ENCODE data around the gene NEUROD2. TPM values are rescaled to one million over a fixed set of nuclear protein-coding genes. Genes with fewer than 3 reads are reported as not detected.
A peak's percentile ranks its signal among the peaks of the same experiment; 100 is the strongest.

NEUROD2 gene
- total and polyA plus RNA-seq, 2 of the 8 experiments (the other 6 are each of a cell fraction or from before 2014, with no cell fraction given), result not detected

- peaks cover 0 to 2% (median 0%) of the 10 kb centered on the region in 4 experiments; a peak in 1 of 8 replicates for H3K36me3 ChIP-seq (ENCODE audit: control insufficient read depth in 2 of 4, insufficient read depth in 4 of 4, low read length in 3 of 4)
- no peak overlapping the region for H3K4ac ChIP-seq (replicated peaks; ENCODE audit: insufficient read length, low read depth, low read length)
- H3K23me2 ChIP-seq (ENCODE audit: low read depth, low read length), result peaks cover 13% of the 10 kb centered on the region; the same call in 1 of the 2 replicates
- H4K5ac ChIP-seq (ENCODE audit: insufficient read length, low read depth, low read length), result no peak overlapping the region
- H3K4me3 ChIP-seq (ENCODE audit: extremely low read depth in 1 of 4, insufficient read depth in 2 of 4, low read depth in 3 of 4, low read length in 4 of 4), result peak overlapping the region in 2 of 4 experiments; percentile 14 to 38; a peak in 1 of 8 replicates
- peaks cover 3 to 24% of the 10 kb centered on the region in 2 experiments for H4K20me1 ChIP-seq (replicated peaks in 1 of 2; ENCODE audit: control insufficient read depth in 1 of 2, insufficient read depth in 2 of 2, low read length in 2 of 2)
- POLR2A ChIA-PET (ENCODE audit: partially characterized antibody), result interaction anchor here (1.2 to 1.6 kb wide), 3 partner anchors 15 to 25 kb away, joined by 3 to 5 read pairs (median 3); partner anchors contain the start of gene PPP1R1B
- H3K9ac ChIP-seq (replicated peaks in 1 of 4; ENCODE audit: extremely low read depth in 1 of 4, low read depth in 3 of 4, low read length in 3 of 4), result no peak overlapping the region
- no peak overlapping the region for H3K23ac ChIP-seq (ENCODE audit: insufficient read length)
- H2BK120ac ChIP-seq (replicated peaks; ENCODE audit: low read depth, low read length), result no peak overlapping the region
- H2BK12ac ChIP-seq (ENCODE audit: low read depth, low read length), result peak overlapping the region; percentile 22; the same call in 1 of the 2 replicates
- no peak overlapping the region for H2BK20ac ChIP-seq (ENCODE audit: low read length)
- peak overlapping the region; percentile 61 to 68 for H3K4me2 ChIP-seq (ENCODE audit: insufficient read depth in 1 of 2, low read depth in 2 of 2, low read length in 2 of 2)
- H3K79me1 ChIP-seq (ENCODE audit: low read depth, low read length), result no peaks in the 10 kb centered on the region
- no peak overlapping the region; the same call in 1 of the 2 replicates for H2AK5ac ChIP-seq (ENCODE audit: low read depth, low read length)
- no peak overlapping the region for H2BK15ac ChIP-seq (ENCODE audit: low read length)
- H3K79me2 ChIP-seq (ENCODE audit: control insufficient read depth in 1 of 2, insufficient read depth in 2 of 2, low read length in 2 of 2), result no peaks in the 10 kb centered on the region
- H3K4me1 ChIP-seq (replicated peaks in 1 of 4; ENCODE audit: control insufficient read depth in 3 of 4, insufficient read depth in 4 of 4, low read length in 3 of 4), result peaks cover 5 to 53% (median 37%) of the 10 kb centered on the region in 4 experiments
- no peak overlapping the region; the same call in 1 of the 2 replicates for H3K18ac ChIP-seq (ENCODE audit: extremely low read depth, low read length)
- H3K27ac ChIP-seq (ENCODE audit: low read depth, low read length), result no peak overlapping the region
- DNase-seq (ENCODE audit: low read depth in 1 of 2, low spot score in 2 of 2), result peak in 1 of 2 experiments; percentile 52
- H4K91ac ChIP-seq (replicated peaks; ENCODE audit: insufficient read length, low read length), result no peak overlapping the region
- CTCF ChIA-PET (ENCODE audit: partially characterized antibody), result interaction anchor here (0.5 to 10.7 kb wide), 9 partner anchors 20 to 1121 kb away, joined by 3 to 140 read pairs (median 6); partner anchors contain the start of genes PPP1R1B and TCAP
- TF ChIP-seq BACH1 (IDR thresholded peaks at IDR 0.05; ENCODE audit: low read length) (no peak), POU5F1 (IDR thresholded peaks at IDR 0.05; ENCODE audit: low read depth, low read length) (no peak), CEBPB (IDR thresholded peaks at IDR 0.05; ENCODE audit: low read depth, low read length) (no peak), TAF1 (IDR thresholded peaks at IDR 0.05; ENCODE audit: low read depth, low read length) (no peak), RBBP5 (IDR thresholded peaks at IDR 0.05; ENCODE audit: borderline replicate concordance, low read depth, low read length) (no peak), RNF2 (IDR thresholded peaks at IDR 0.05; ENCODE audit: borderline replicate concordance, low read depth, low read length, missing control alignments, poor library complexity, severe bottlenecking) (peak; percentile 56), KDM5A (IDR thresholded peaks at IDR 0.05; ENCODE audit: low read length) (no peak), KDM1A (IDR thresholded peaks at IDR 0.05; ENCODE audit: borderline replicate concordance, low read length) (no peak), E2F6 (IDR thresholded peaks at IDR 0.05) (no peak)
- no peak overlapping the region for H3K56ac ChIP-seq (replicated peaks; ENCODE audit: insufficient read length, low read depth, low read length)
- H2AFZ ChIP-seq (ENCODE audit: low read length), result no peak overlapping the region
- 14% methylated on average over 12 of the region's 12 CpGs; no CpG with 5 or more reads in 1 of the 2 experiments for WGBS, 2 experiments (ENCODE audit: extremely low coverage in 1 of 2, insufficient coverage in 1 of 2, insufficient read length in 1 of 2, insufficient replicate concordance in 2 of 2, low coverage in 1 of 2, low lambda C conversion rate in 2 of 2, missing lambda C conversion rate in 1 of 2)
- no peak overlapping the region for H4K8ac ChIP-seq (ENCODE audit: extremely low read depth, insufficient read depth, low read length)
- no peak overlapping the region for H2BK5ac ChIP-seq (ENCODE audit: low read depth, low read length)
- peaks cover 86 to 100% (median 98%) of the 10 kb centered on the region in 4 experiments for H3K27me3 ChIP-seq (replicated peaks in 1 of 4; ENCODE audit: control insufficient read depth in 3 of 4, extremely low read depth in 1 of 4, insufficient read depth in 3 of 4, low read length in 3 of 4)
- H3K14ac ChIP-seq (ENCODE audit: insufficient read length), result no peak overlapping the region
- FAIRE-seq, result no peak
- H3K9me3 ChIP-seq (ENCODE audit: insufficient read depth in 2 of 2, low read depth in 1 of 2, low read length in 1 of 2), result no peaks in the 10 kb centered on the region
Measured at GRCh38 chr17:39601758-39602532, 5.8 kb downstream of the NEUROD2 start.
